Measurements from ENCODE around the gene CCNK. TPM values are rescaled to one million over a fixed set of nuclear protein-coding genes. Genes with fewer than 3 reads are reported as not detected.

Gene CCNK
- total and polyA plus RNA-seq, 10 of the 15 experiments (the other 5 are each of a cell fraction or from before 2014, with no cell fraction given): 10.8 to 88.0 (median 22.5) TPM

DNA sequence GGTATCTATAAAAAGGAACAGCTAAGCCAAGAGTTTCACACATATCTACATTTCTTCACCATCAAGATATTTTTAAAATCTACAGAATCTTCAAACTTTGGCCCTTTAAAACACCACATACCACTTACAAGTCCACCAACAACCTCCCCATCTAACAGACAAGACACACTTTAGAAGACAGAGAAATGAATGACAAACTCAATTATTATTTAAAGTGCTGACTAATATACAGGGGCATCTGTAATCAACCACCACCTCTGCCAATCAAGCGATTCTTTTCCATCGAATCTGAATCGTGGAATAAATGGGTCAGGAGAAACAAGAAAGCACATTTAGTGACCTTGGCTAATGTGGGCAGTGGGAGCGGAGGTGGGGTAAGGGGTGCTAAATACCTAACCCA, 8.3 kb upstream of the CCNK start (continued):
- TF ChIP-seq, protein P1, sequence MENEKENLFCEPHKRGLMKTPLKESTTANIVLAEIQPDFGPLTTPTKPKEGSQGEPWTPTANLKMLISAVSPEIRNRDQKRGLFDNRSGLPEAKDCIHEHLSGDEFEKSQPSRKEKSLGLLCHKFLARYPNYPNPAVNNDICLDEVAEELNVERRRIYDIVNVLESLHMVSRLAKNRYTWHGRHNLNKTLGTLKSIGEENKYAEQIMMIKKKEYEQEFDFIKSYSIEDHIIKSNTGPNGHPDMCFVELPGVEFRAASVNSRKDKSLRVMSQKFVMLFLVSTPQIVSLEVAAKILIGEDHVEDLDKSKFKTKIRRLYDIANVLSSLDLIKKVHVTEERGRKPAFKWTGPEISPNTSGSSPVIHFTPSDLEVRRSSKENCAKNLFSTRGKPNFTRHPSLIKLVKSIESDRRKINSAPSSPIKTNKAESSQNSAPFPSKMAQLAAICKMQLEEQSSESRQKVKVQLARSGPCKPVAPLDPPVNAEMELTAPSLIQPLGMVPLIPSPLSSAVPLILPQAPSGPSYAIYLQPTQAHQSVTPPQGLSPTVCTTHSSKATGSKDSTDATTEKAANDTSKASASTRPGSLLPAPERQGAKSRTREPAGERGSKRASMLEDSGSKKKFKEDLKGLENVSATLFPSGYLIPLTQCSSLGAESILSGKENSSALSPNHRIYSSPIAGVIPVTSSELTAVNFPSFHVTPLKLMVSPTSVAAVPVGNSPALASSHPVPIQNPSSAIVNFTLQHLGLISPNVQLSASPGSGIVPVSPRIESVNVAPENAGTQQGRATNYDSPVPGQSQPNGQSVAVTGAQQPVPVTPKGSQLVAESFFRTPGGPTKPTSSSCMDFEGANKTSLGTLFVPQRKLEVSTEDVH (IDR thresholded peaks at IDR 0.05; ENCODE audit: low read depth, partially characterized antibody): no peak
- TF ChIP-seq STAT1 (conservative IDR thresholded peaks at IDR 0.05) (no peak), SMAD5 (IDR thresholded peaks at IDR 0.05; ENCODE audit: low read depth) (no peak)

DNA sequence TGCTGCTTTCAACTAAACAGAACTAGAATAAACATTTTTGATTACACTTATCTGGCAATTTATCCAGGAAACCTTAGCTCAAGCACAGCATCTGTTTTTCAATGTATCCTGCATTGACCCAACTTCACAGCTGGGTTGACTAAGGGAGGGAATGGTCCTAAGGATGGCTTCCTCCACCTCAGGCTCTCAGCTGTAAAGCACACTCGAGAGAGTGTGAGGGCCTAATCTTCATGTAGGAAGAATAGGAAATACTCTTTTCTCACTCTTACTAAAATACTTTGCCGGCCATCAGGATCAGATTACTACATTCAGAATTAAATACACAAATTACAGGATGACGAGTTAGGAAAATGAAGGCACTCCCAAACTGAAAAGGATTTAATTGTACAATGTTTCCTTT, 7.8 kb upstream of the CCNK start:
- Histone ChIP-seq H3K4me1 (ENCODE audit: control insufficient read depth, insufficient read depth, low read length) (no peaks in the 10 kb centered on the region), H4K20me1 (ENCODE audit: control insufficient read depth, insufficient read depth) (0 out of 2 replicates have a peak, but pooled peaks cover 3% of the 10 kb centered on the region), H2AFZ (ENCODE audit: control insufficient read depth, low read depth, low read length) (no peak overlapping the region), H3K36me3 (ENCODE audit: control insufficient read depth in 2 of 2, insufficient read depth in 2 of 2, low read length in 1 of 2) (no peaks in the 10 kb centered on the region), H3K27me3 (replicated peaks in 1 of 2; ENCODE audit: control insufficient read depth in 2 of 2, insufficient read depth in 2 of 2, low read length in 1 of 2) (no peaks in the 10 kb centered on the region), H3K9me3 (replicated peaks; ENCODE audit: control insufficient read depth, insufficient read depth, low read length) (no peaks in the 10 kb centered on the region), H3K4me3 (no peak overlapping the region), H3K79me2 (ENCODE audit: control insufficient read depth, insufficient read depth, low read length) (peaks cover 69% of the 10 kb centered on the region), H3K9ac (ENCODE audit: control insufficient read depth, insufficient read depth, low read length) (no peak overlapping the region), H3K27ac (ENCODE audit: control insufficient read depth, insufficient read depth) (no peak overlapping the region), H3K4me2 (ENCODE audit: control insufficient read depth, insufficient read depth) (no peak overlapping the region)
- in situ Hi-C loops (cut with MboI) (no loop called here), intact Hi-C loops (cut with micrococcal nuclease; ENCODE audit: unreplicated experiment) (no loop called here)
- TF ChIP-seq CBFB (IDR thresholded peaks at IDR 0.05; ENCODE audit: low read depth): no peak
- RAD21 ChIA-PET (ENCODE audit: unreplicated experiment): no interaction called here
- POLR2A ChIA-PET: no interaction called here
- 86% methylated on average over 3 of the region's 3 CpGs for WGBS (ENCODE audit: insufficient coverage, insufficient replicate concordance, low lambda C conversion rate, missing lambda C conversion rate)
- BruUV-seq (replicated peaks): no TSS peak
- SMC1A ChIA-PET (ENCODE audit: uncharacterized antibody, unreplicated experiment): no interaction called here
- ATAC-seq: no peak
- no peak for FAIRE-seq
- DNase-seq (ENCODE audit: low read depth, low spot score): no peak
- CTCF ChIA-PET: no interaction called here

Measured in GM12878 (cell line).